Fibroblast of villous mesenchyme (primary cell): ENCODE data around the gene PLXNA2. TPM values are rescaled to one million over a fixed set of nuclear protein-coding genes. Genes with fewer than 3 reads are reported as not detected.
A peak's percentile ranks its signal among the peaks of the same experiment; 100 is the strongest.

Experiments
- DNase-seq: peaks from one replicate; pipeline ENCODE4 v3.0.0-alpha.2; 2010; ENCODE audit warnings: low read depth
- H3K4me3 ChIP-seq: 2 replicates; pipeline ENCODE4 v1.5.1; 2011; ENCODE audit warnings: low read depth, mild to moderate bottlenecking, low read length
- CTCF ChIP-seq: IDR thresholded peaks from 2 replicates; pipeline ENCODE4 v1.5.1; 2012; ENCODE audit warnings: low read depth, mild to moderate bottlenecking, low read length; ENCODE audit not compliant: insufficient read depth
- total RNA-seq: library from RNA; depleted of rRNA; stranded (reverse); fragments of >200 nt; gene quantifications from 2 replicates; pipeline ENCODE4 v1.2.3, GENCODE V29; 2012

The PLXNA2 gene
- total RNA-seq, 1 donor, result 0.86 TPM

- DNase-seq, result no peak
- no peak for TF ChIP-seq CTCF
- no peak overlapping the region for H3K4me3 ChIP-seq
Measured at GRCh38 chr1:208040821-208041297, 203.3 kb downstream of the PLXNA2 start.

- no peak overlapping the region for H3K4me3 ChIP-seq
- TF ChIP-seq CTCF, result no peak
Measured at GRCh38 chr1:208039536-208040332, 204.4 kb downstream of the PLXNA2 start.

GRCh38 chr1:208038303-208038702, 205.9 kb downstream of the PLXNA2 start:
- H3K4me3 ChIP-seq, result no peak overlapping the region
- no peak for DNase-seq
- no peak for TF ChIP-seq CTCF

More at GRCh38 chr1:208039536-208040332, 204.4 kb downstream of the PLXNA2 start:
- no peak for DNase-seq

GRCh38 chr1:208036918-208037766, 207.0 kb downstream of the PLXNA2 start:
- no peak for TF ChIP-seq CTCF
- no peak for DNase-seq
- H3K4me3 ChIP-seq, result no peak overlapping the region

- DNase-seq, result peak; percentile 28
Measured at GRCh38 chr1:208036106-208036808, 207.9 kb downstream of the PLXNA2 start.

More at GRCh38 chr1:208036106-208036808, 207.9 kb downstream of the PLXNA2 start:
- peak; percentile 42 for TF ChIP-seq CTCF
- no peak overlapping the region for H3K4me3 ChIP-seq
